MM.1S (cell line): Measurements from ENCODE around the gene RASSF4.

ENCODE experiments used
- CTCF ChIP-seq: fragments of 300-600 bp; sonication (generic); IDR thresholded peaks from 2 replicates; pipeline ENCODE4 v1.5.1; 2016; ENCODE audit warnings: antibody characterized with exemption, low read length, mixed read lengths
- EZH2 ChIP-seq: fragments of 300-600 bp; sonication (generic); optimal IDR thresholded peaks from 2 replicates; pipeline ENCODE3; 2017; ENCODE audit warnings: low read depth, mild to moderate bottlenecking, antibody characterized with exemption, low read length, mixed read lengths
- EZH2phosphoT487 ChIP-seq: fragments of 300-600 bp; sonication (generic); IDR thresholded peaks from 2 replicates; pipeline ENCODE4 v1.6.1; 2018; ENCODE audit warnings: antibody characterized with exemption, low read length

GRCh38 chr10:44939691-44940401 is 19.8 kb upstream of the RASSF4 start:
- TF ChIP-seq CTCF = no peak
- no peak for TF ChIP-seq EZH2
- TF ChIP-seq EZH2phosphoT487 = no peak
